ENCODE measurements around the gene IL20RB. TPM values are rescaled to one million over a fixed set of nuclear protein-coding genes. Genes with fewer than 3 reads are reported as not detected.

IL20RB gene
- total RNA-seq, 1 donor from 2014 or later, result 1.8 TPM

- H3K4me1 ChIP-seq, result peaks cover 39% of the 10 kb centered on the region
- no peaks in the 10 kb centered on the region for H3K9me3 ChIP-seq
- no peak overlapping the region for H3K4me3 ChIP-seq
- DNase-seq, result no peak
- TF ChIP-seq CTCF (IDR thresholded peaks at IDR 0.05), result no peak
- intact Hi-C loops (cut with DNase I), result no loop called here
- peaks cover 23% of the 10 kb centered on the region for H3K36me3 ChIP-seq
- no peaks in the 10 kb centered on the region for H3K27me3 ChIP-seq (ENCODE audit: low read depth)
- no peak overlapping the region for H3K27ac ChIP-seq
- ATAC-seq, result no peak
Observed at GRCh38 chr3:136946978-136947377, 10.8 kb upstream of the IL20RB start.

DNA sequence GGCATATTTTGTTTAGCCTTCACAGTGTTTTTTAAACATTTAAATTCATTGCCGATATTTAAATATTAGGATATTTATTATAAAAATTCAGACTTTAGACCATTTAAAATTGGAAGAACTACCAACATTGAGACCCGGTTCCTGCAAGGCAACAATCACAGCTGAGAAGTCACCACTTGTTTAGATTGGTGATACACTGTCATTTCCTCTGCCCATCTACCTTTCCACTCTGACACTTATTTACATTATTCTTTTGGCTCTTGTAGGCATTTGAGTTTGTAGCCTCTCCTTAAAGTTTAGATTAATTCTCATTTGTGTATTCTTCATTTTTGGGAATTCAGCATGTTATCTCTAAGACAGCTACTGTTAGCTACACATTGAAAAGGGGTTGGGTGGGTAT lies 10.3 kb upstream of the IL20RB start:
- H3K27me3 ChIP-seq (ENCODE audit: low read depth), result no peaks in the 10 kb centered on the region
- no peak for ATAC-seq
- TF ChIP-seq CTCF (IDR thresholded peaks at IDR 0.05), result no peak
- H3K9me3 ChIP-seq, result no peaks in the 10 kb centered on the region
- peaks cover 36% of the 10 kb centered on the region for H3K4me1 ChIP-seq
- no peak for DNase-seq
- intact Hi-C loops (cut with DNase I), result no loop called here
- H3K4me3 ChIP-seq, result no peak overlapping the region
- no peak overlapping the region for H3K27ac ChIP-seq
- H3K36me3 ChIP-seq, result peaks cover 23% of the 10 kb centered on the region

GRCh38 chr3:136949146-136949545 lies 8.6 kb upstream of the IL20RB start:
- no peak overlapping the region for H3K27ac ChIP-seq
- no peaks in the 10 kb centered on the region for H3K27me3 ChIP-seq (ENCODE audit: low read depth)
- DNase-seq (no peak), ATAC-seq (no peak)
- no peak overlapping the region for H3K4me3 ChIP-seq
- TF ChIP-seq CTCF (IDR thresholded peaks at IDR 0.05), result no peak
- intact Hi-C loops (cut with DNase I), result no loop called here
- H3K4me1 ChIP-seq, result peaks cover 21% of the 10 kb centered on the region
- H3K36me3 ChIP-seq, result peaks cover 23% of the 10 kb centered on the region
- H3K9me3 ChIP-seq, result no peaks in the 10 kb centered on the region

DNA sequence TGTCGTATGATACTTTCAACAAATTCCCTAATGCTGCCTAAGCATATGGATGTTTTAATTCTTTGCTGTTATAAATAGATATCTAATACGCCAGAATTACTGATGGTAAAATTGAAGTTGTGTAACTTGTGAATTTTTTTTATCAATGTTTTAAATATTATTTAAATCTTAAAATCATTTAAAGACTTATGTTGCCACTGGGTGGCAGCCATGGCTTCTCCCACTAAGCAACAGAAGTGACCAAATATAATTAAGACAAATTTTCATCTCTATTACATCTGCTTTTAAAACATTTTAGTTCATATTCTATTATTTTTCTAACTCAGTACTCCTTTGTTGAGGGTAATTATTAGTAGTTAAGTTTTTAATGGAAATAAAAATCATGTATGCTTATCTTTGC lies 8.1 kb upstream of the IL20RB start:
- H3K27ac ChIP-seq, result no peak overlapping the region
- no peak for ATAC-seq
- H3K4me1 ChIP-seq, result peaks cover 25% of the 10 kb centered on the region
- no peak overlapping the region for H3K4me3 ChIP-seq
- H3K27me3 ChIP-seq (ENCODE audit: low read depth), result no peaks in the 10 kb centered on the region
- H3K9me3 ChIP-seq, result no peaks in the 10 kb centered on the region
- peaks cover 23% of the 10 kb centered on the region for H3K36me3 ChIP-seq
- no peak for DNase-seq
- TF ChIP-seq CTCF (IDR thresholded peaks at IDR 0.05), result no peak
- intact Hi-C loops (cut with DNase I), result no loop called here

GRCh38 chr3:136950623-136951022 lies 7.2 kb upstream of the IL20RB start:
- Histone ChIP-seq H3K9me3 (no peaks in the 10 kb centered on the region), H3K4me3 (no peak overlapping the region), H3K27me3 (ENCODE audit: low read depth) (no peaks in the 10 kb centered on the region), H3K27ac (no peak overlapping the region), H3K36me3 (peaks cover 21% of the 10 kb centered on the region), H3K4me1 (peaks cover 34% of the 10 kb centered on the region)
- ATAC-seq, result no peak
- no peak for TF ChIP-seq CTCF (IDR thresholded peaks at IDR 0.05)
- no peak for DNase-seq
- intact Hi-C loops (cut with DNase I), result no loop called here

- DNase-seq (no peak), ATAC-seq (no peak)
- no peak for TF ChIP-seq CTCF (IDR thresholded peaks at IDR 0.05)
- peaks cover 38% of the 10 kb centered on the region for H3K4me1 ChIP-seq
- H3K36me3 ChIP-seq, result peaks cover 10% of the 10 kb centered on the region
- intact Hi-C loops (cut with DNase I), result no loop called here
- no peak overlapping the region for H3K4me3 ChIP-seq
- no peak overlapping the region for H3K27ac ChIP-seq
- no peaks in the 10 kb centered on the region for H3K9me3 ChIP-seq
- H3K27me3 ChIP-seq (ENCODE audit: low read depth), result no peaks in the 10 kb centered on the region
Observed at GRCh38 chr3:136952292-136952691, 5.5 kb upstream of the IL20RB start.
